ENCODE results near the gene CHST9.
"Not testable (repeated sequence)": the region's sequence is repeated elsewhere in the genome, so short reads cannot be mapped to it uniquely, and the experiment has no call there.

The CHST9 gene

GRCh38 chr18:27004056-27004829 is 180.9 kb downstream of the CHST9 start:
- DNase-seq (ENCODE audit: low read depth), result no peak

DNA sequence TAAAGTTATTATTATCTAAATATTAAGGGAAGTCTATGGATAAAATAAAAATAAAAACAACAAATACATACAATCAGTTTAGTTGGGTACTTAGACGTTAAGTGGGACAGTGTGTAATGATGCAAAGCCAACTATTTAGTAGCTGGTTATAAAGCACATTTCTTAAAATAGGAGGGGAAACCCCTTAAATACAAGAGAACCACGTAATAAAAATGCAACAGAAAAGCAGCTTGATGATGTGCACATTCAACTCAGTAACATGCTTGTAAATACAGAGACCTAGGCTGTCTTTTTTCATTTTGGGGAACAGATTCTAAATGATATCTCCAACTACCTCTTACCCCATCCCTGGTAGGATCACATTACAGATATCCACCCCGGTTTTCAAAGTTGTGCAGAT is 185.3 kb downstream of the CHST9 start:
- no peak for DNase-seq (ENCODE audit: low read depth)

DNA sequence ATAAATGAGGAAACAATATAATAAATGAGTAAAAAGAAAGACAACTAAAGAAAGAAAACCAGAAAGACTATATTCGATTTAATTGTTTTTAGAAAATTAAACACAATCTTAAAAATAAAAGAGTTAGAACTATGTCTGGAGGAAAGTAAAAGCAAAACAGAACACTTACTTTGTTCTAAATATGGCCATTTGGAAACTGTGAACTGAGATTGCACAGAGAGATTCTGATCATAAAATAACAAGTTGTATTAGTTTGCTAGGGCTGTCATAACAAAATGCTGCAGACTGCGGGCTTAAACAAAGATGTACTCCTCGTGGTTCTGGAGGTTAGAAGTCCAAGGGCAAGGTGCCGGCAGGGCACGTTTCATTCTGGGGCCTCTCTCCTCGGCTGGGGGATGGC is 191.5 kb downstream of the CHST9 start:
- DNase-seq (ENCODE audit: low read depth), result no peak

DNA sequence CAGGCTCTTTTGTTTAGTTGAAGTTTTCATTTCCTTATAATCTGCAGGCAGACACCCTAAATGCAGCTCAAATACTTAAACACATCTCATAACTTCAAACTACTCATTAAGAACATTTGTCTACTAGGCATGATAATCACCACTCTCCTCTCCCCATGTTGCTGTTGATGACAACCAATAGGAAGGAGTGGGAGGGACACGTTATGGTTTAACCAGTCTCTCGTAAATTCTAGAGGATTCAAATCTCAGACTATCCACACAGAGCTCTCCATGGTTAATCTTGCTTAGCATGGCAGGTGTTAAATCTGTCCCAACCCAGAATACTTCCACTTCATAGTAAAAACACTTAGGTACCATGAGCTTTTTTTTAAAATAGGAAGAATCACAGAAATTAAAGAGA is 192.2 kb downstream of the CHST9 start:
- DNase-seq (ENCODE audit: low read depth), result no peak

GRCh38 chr18:26989842-26990241 is 195.3 kb downstream of the CHST9 start:
- DNase-seq (ENCODE audit: low read depth), result no peak

- DNase-seq (ENCODE audit: low read depth), result no peak
Measured at GRCh38 chr18:26981360-26982082, 203.6 kb downstream of the CHST9 start.

GRCh38 chr18:26978812-26979341 is 206.2 kb downstream of the CHST9 start:
- no peak for DNase-seq (ENCODE audit: low read depth)

GRCh38 chr18:26977781-26978180 is 207.3 kb downstream of the CHST9 start:
- DNase-seq (ENCODE audit: low read depth), result no peak

GRCh38 chr18:26976206-26976605 is 208.9 kb downstream of the CHST9 start:
- DNase-seq (ENCODE audit: low read depth), result no peak

DNA sequence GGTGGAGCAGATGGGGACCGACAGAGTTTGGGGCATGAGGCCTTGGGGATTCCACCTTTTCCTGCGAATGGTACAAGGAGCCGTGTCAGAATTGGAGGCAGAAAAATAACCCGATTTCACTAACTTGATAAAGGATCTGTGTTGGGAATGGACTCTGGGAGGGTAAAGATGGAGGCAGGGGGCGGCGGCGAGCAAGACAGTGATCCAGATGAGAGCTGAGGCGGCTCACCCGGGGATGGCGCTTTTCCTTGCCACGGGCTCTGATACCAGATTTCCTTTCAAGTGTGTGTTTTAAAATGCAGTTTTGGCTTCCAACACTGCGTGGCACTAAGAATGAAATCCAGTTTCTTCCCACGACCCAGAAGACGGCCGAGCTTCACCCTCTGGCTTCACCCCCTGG is 212.6 kb downstream of the CHST9 start:
- not testable (repeated sequence) for DNase-seq (ENCODE audit: low read depth)

DNA sequence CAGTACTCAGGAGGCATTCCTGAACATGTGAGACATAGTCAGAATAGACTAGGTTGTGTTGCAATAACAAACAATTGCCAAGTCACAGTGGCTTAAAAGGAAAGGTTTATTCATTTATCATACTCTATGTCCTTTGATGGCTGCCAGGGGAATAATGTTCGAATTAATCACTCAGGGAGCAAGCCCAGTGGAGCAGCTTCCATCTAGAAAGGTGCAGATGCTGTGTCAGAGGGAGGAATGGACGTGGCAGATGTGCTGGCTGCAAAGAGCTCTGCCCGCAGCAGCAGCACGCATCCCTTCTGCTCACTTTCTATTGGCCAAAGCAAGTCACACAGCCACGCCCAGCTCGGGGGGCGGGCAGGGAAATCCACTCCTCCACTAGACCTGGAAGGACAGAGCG is 213.7 kb downstream of the CHST9 start:
- DNase-seq (ENCODE audit: low read depth), result no peak

GRCh38 chr18:26970637-26971036 is 214.5 kb downstream of the CHST9 start:
- no peak for DNase-seq (ENCODE audit: low read depth)

DNA sequence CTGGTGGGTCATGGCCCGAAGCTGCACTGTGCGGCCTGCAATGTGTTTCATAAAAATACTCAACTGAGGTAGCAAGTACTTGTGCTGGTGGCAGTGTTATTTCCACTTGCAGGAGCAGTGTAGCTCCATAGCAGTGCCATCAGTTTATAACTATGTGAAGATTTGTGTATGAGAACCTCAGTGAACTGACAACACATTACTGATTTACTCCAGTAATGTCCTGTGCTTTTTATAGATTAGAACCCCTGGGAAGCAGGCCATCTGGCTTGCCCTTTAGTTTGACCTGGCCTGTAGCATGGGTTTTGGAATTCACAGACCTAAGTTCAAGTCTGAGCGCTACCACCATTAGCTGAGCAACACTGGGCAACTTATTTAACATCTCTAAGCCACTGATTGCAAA is 219.9 kb downstream of the CHST9 start:
- DNase-seq (ENCODE audit: low read depth), result no peak

DNA sequence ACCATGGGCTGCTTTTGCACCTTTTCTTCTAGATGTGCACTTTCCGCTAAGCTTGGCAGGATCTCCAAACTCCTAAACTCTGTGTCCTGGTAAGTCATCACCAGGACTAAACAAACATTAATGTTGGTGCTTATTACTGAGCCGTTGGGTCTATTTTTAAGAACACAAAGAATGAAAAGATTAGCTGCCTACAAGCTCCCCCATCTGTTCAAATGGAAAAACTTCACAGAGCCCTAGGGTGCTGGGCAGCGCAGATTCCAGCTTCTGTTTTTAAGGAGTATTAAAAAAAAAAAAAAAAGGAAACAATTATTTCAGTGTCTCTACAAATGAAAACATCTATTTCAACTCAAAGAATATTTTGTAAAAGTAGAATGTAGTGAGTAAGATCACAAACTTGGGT is 221.8 kb downstream of the CHST9 start:
- DNase-seq (ENCODE audit: low read depth), result no peak

DNA sequence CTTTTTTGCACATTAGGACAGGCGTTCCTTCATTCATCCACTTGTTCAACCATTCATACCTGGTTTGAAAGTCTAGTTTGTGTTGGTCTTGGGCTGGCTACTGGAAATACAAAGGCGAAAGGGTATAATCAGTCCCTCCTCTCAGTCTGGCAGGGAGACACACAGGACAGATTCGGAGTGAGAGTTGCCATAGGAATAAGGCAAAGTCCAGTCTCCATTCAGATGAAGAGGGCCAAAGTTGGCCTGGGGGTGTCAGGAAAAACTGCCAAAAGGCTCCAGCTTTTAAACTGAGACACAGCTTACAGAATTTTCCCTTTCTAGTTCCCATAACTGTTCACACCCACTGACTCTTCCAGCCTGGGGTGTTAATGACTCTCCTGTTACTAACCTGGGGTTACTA is 223.3 kb downstream of the CHST9 start:
- no peak for DNase-seq (ENCODE audit: low read depth)

DNA sequence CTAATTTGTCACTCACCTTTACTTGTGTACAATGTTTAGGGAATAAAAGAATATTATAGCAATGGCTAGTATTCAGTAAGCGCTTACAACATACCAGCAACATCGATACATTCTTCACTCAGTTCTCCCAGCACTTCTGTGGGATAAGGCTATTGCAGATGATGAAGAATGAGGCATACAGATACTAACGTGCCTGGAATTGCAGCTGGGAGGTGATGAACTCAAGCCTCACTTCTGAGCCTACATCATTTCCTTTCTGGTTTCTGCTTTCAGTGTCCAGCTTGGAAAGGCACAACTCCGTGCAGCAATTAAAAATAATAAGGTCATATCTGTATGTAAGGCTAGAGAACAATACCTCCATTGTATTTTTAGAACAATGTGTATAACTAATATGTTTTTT is 224.2 kb downstream of the CHST9 start:
- DNase-seq (ENCODE audit: low read depth), result no peak

DNA sequence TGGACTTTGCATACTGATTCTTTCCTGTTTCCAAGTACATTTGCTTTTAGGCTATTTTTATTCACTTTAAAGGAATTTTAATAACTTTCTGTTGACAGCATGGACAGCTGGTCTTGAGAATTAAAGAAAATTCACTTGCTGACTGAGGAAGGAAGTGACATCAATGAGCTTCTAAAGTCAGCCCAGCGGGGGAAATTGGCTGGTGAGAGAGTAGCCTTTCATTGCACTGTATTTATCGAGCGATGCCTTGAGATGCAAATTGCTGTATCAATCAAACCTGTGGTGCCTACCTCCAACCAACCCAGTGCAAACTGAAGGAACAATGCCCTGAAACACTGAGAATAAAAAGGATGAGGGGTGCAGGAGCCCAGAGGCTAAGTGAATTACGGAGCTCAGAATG is 228.2 kb downstream of the CHST9 start:
- no peak for DNase-seq (ENCODE audit: low read depth)

GRCh38 chr18:26948703-26949102 is 236.4 kb downstream of the CHST9 start:
- no peak for DNase-seq (ENCODE audit: low read depth)

DNA sequence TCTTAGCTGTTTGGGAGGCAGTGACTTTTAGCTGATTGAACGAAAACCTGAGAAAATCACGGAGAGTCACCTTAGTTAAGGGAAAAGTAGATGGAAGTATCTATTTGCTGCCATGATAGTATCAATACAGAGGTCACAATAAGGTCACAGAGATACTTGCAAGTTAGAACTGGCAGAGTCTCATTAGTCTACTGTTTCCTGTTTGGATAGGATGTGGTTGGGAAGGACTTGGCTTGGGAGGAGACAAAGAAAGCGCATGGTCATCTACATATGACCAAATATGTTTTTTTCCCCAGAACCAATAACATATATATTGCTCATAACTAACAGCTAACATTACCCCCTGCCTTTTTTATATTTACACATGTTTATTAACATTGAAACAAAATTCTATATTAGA is 241.2 kb downstream of the CHST9 start:
- DNase-seq (ENCODE audit: low read depth), result no peak

GRCh38 chr18:26941584-26941983 is 243.5 kb downstream of the CHST9 start:
- no peak for DNase-seq (ENCODE audit: low read depth)

- no peak for DNase-seq (ENCODE audit: low read depth)
Measured at GRCh38 chr18:26940744-26941398, 244.2 kb downstream of the CHST9 start.

GRCh38 chr18:26931659-26932058 is 253.4 kb downstream of the CHST9 start:
- DNase-seq (ENCODE audit: low read depth), result no peak

DNA sequence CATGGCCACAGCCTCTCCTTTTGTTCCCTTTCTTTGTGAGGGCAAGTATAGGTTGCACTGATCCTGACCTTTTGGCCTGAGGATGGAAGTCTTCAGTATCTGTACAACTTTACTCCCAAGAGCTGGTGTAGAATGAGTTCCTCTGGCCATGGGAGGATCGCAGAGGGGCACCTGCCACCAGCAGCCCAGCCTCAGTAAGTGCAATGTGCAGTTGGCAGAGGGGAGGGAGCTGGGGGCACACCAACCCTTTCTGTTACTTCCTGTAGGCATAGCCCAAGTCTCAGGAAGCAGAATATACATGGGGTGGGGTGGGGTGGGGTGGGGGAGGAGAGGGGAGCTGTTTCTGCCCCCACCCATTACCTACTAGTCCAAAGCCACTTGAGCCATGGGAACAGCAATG is 254.5 kb downstream of the CHST9 start:
- no peak for DNase-seq (ENCODE audit: low read depth)
